Activated naive CD8-positive, alpha-beta T cell treated with anti-CD3 and anti-CD28 coated beads, Interleukin-2, amount 10 ng/mL, durations not matched to agents 7 days and 5 days (primary cell): ENCODE data around the gene PRKN. TPM values are rescaled to one million over a fixed set of nuclear protein-coding genes. Genes with fewer than 3 reads are reported as not detected.
"Not testable (repeated sequence)": the region's sequence is repeated elsewhere in the genome, so short reads cannot be mapped to it uniquely, and the experiment has no call there.

ENCODE experiments used
- ATAC-seq: fragments of 150-1000 bp; cut with Tn5 transposase; one replicate; pipeline ENCODE4 v1.10.0; 2021; ENCODE audit warnings: low read depth, moderate library complexity
- POLR2A ChIA-PET: fragments of 350-600 bp; sonication (Branson Sonifier 250); formaldehyde crosslinking; loops from one replicate; lab custom pipeline; 2021; ENCODE audit warnings: antibody characterized with exemption; lab: Charles Lee
- DNase-seq: peaks from one replicate; pipeline ENCODE4 v3.0.0; 2021
- H3K27ac Mint-ChIP-seq: one replicate; pipeline ENCODE4 v1.8.0; 2022; ENCODE audit warnings: mild to moderate bottlenecking, mixed read lengths
- H3K27me3 Mint-ChIP-seq: one replicate; pipeline ENCODE4 v1.8.0; 2022; ENCODE audit warnings: mild to moderate bottlenecking, moderate library complexity, mixed read lengths
- H3K36me3 Mint-ChIP-seq: one replicate; pipeline ENCODE4 v1.8.0; 2021; ENCODE audit warnings: mild to moderate bottlenecking, mixed read lengths
- H3K4me1 Mint-ChIP-seq: one replicate; pipeline ENCODE4 v1.8.0; 2021; ENCODE audit warnings: mixed read lengths
- H3K4me3 Mint-ChIP-seq: one replicate; pipeline ENCODE4 v1.8.0; 2022; ENCODE audit warnings: mild to moderate bottlenecking, moderate library complexity, mixed read lengths
- H3K9me3 Mint-ChIP-seq: one replicate; pipeline ENCODE4 v1.8.0; 2021; ENCODE audit warnings: mixed read lengths
- total RNA-seq, 2 experiments: library from RNA; stranded (reverse); gene quantifications; one replicate each; pipeline ENCODE4 v1.2.3, GENCODE V29; 2021

The PRKN gene
- total RNA-seq, 2 experiments from 2014 or later = 1.00 to 1.5 TPM

GRCh38 chr6:161880056-161880455 lies 847.5 kb downstream of the PRKN start:
- H3K27me3 Mint-ChIP-seq = no peaks in the 10 kb centered on the region
- no peaks in the 10 kb centered on the region for H3K4me1 Mint-ChIP-seq
- ATAC-seq = no peak
- no peaks in the 10 kb centered on the region for H3K9me3 Mint-ChIP-seq
- POLR2A ChIA-PET = no interaction called here
- H3K36me3 Mint-ChIP-seq = no peaks in the 10 kb centered on the region
- H3K27ac Mint-ChIP-seq = no peak overlapping the region
- no peak overlapping the region for H3K4me3 Mint-ChIP-seq
- no peak for DNase-seq

- Mint-ChIP-seq H3K4me3 (no peak overlapping the region), H3K27ac (no peak overlapping the region), H3K36me3 (no peaks in the 10 kb centered on the region), H3K9me3 (no peaks in the 10 kb centered on the region), H3K4me1 (no peaks in the 10 kb centered on the region), H3K27me3 (no peaks in the 10 kb centered on the region)
- no peak for DNase-seq
- ATAC-seq = no peak
- POLR2A ChIA-PET = no interaction called here
These were observed 851.3 kb downstream of the PRKN start for GRCh38 chr6:161876231-161876630.

GRCh38 chr6:161870236-161870901 lies 857.2 kb downstream of the PRKN start:
- Mint-ChIP-seq H3K36me3 (no peaks in the 10 kb centered on the region), H3K4me1 (no peaks in the 10 kb centered on the region), H3K27me3 (no peaks in the 10 kb centered on the region), H3K9me3 (no peaks in the 10 kb centered on the region), H3K4me3 (no peak overlapping the region), H3K27ac (no peak overlapping the region)
- ATAC-seq (no peak), DNase-seq (no peak)
- POLR2A ChIA-PET = no interaction called here

- no peak overlapping the region for H3K27ac Mint-ChIP-seq
- POLR2A ChIA-PET = no interaction called here
- H3K27me3 Mint-ChIP-seq = no peaks in the 10 kb centered on the region
- H3K9me3 Mint-ChIP-seq = no peaks in the 10 kb centered on the region
- no peak for ATAC-seq
- H3K4me1 Mint-ChIP-seq = no peaks in the 10 kb centered on the region
- no peak for DNase-seq
- no peaks in the 10 kb centered on the region for H3K36me3 Mint-ChIP-seq
- H3K4me3 Mint-ChIP-seq = no peak overlapping the region
These were observed 858.1 kb downstream of the PRKN start for GRCh38 chr6:161869491-161869890.

GRCh38 chr6:161866570-161866969 lies 861.0 kb downstream of the PRKN start:
- Mint-ChIP-seq H3K4me3 (no peak overlapping the region), H3K4me1 (peaks cover 4% of the 10 kb centered on the region), H3K27ac (no peak overlapping the region), H3K27me3 (no peaks in the 10 kb centered on the region), H3K36me3 (no peaks in the 10 kb centered on the region), H3K9me3 (peaks cover 4% of the 10 kb centered on the region)
- ATAC-seq (no peak), DNase-seq (no peak)
- POLR2A ChIA-PET = no interaction called here

GRCh38 chr6:161861061-161861460 lies 866.5 kb downstream of the PRKN start:
- DNase-seq, POLR2A ChIA-PET, ATAC-seq, H3K27ac Mint-ChIP-seq, H3K27me3 Mint-ChIP-seq, H3K4me3 Mint-ChIP-seq, H3K4me1 Mint-ChIP-seq, H3K36me3 Mint-ChIP-seq: not testable (repeated sequence)
- peaks cover 15% of the 10 kb centered on the region for H3K9me3 Mint-ChIP-seq

GRCh38 chr6:161853657-161854056 lies 873.9 kb downstream of the PRKN start:
- no peaks in the 10 kb centered on the region for H3K4me1 Mint-ChIP-seq
- H3K9me3 Mint-ChIP-seq = peaks cover 1% of the 10 kb centered on the region
- no peaks in the 10 kb centered on the region for H3K36me3 Mint-ChIP-seq
- H3K4me3 Mint-ChIP-seq = no peak overlapping the region
- ATAC-seq = no peak
- POLR2A ChIA-PET = no interaction called here
- no peak for DNase-seq
- no peaks in the 10 kb centered on the region for H3K27me3 Mint-ChIP-seq
- H3K27ac Mint-ChIP-seq = no peak overlapping the region

- ATAC-seq, DNase-seq, H3K4me3 Mint-ChIP-seq, H3K36me3 Mint-ChIP-seq, H3K9me3 Mint-ChIP-seq, H3K27me3 Mint-ChIP-seq, H3K27ac Mint-ChIP-seq, H3K4me1 Mint-ChIP-seq, POLR2A ChIA-PET: not testable (repeated sequence)
These were observed 876.1 kb downstream of the PRKN start for GRCh38 chr6:161851486-161851885.

GRCh38 chr6:161850562-161850961 lies 877.0 kb downstream of the PRKN start:
- DNase-seq = no peak
- Mint-ChIP-seq H3K27ac (no peak overlapping the region), H3K36me3 (no peaks in the 10 kb centered on the region), H3K4me1 (no peaks in the 10 kb centered on the region), H3K27me3 (no peaks in the 10 kb centered on the region), H3K9me3 (no peaks in the 10 kb centered on the region), H3K4me3 (no peak overlapping the region)
- POLR2A ChIA-PET = no interaction called here
- no peak for ATAC-seq

- ATAC-seq (no peak), DNase-seq (no peak)
- no peak overlapping the region for H3K4me3 Mint-ChIP-seq
- no peaks in the 10 kb centered on the region for H3K36me3 Mint-ChIP-seq
- H3K27me3 Mint-ChIP-seq = no peaks in the 10 kb centered on the region
- no peaks in the 10 kb centered on the region for H3K4me1 Mint-ChIP-seq
- POLR2A ChIA-PET = no interaction called here
- no peak overlapping the region for H3K27ac Mint-ChIP-seq
- H3K9me3 Mint-ChIP-seq = no peaks in the 10 kb centered on the region
These were observed 879.9 kb downstream of the PRKN start for GRCh38 chr6:161847628-161848027.

- H3K4me3 Mint-ChIP-seq = no peak overlapping the region
- no peaks in the 10 kb centered on the region for H3K27me3 Mint-ChIP-seq
- DNase-seq = no peak
- ATAC-seq = no peak
- H3K27ac Mint-ChIP-seq = no peak overlapping the region
- POLR2A ChIA-PET = no interaction called here
- no peaks in the 10 kb centered on the region for H3K9me3 Mint-ChIP-seq
- no peaks in the 10 kb centered on the region for H3K4me1 Mint-ChIP-seq
- H3K36me3 Mint-ChIP-seq = no peaks in the 10 kb centered on the region
These were observed 882.8 kb downstream of the PRKN start for GRCh38 chr6:161844804-161845203.

GRCh38 chr6:161843066-161843465 lies 884.5 kb downstream of the PRKN start:
- H3K27ac Mint-ChIP-seq = no peak overlapping the region
- H3K4me3 Mint-ChIP-seq = no peak overlapping the region
- DNase-seq = no peak
- H3K4me1 Mint-ChIP-seq = no peaks in the 10 kb centered on the region
- ATAC-seq = no peak
- POLR2A ChIA-PET = interaction anchor here (0.7 kb wide), 1 partner anchor 872 kb away, joined by 5 read pairs; no protein-coding TSS in a partner anchor
- H3K9me3 Mint-ChIP-seq = no peaks in the 10 kb centered on the region
- no peaks in the 10 kb centered on the region for H3K27me3 Mint-ChIP-seq
- H3K36me3 Mint-ChIP-seq = no peaks in the 10 kb centered on the region

GRCh38 chr6:161840380-161840779 lies 887.2 kb downstream of the PRKN start:
- H3K4me3 Mint-ChIP-seq = no peak overlapping the region
- ATAC-seq (no peak), DNase-seq (no peak)
- H3K27ac Mint-ChIP-seq = no peak overlapping the region
- H3K9me3 Mint-ChIP-seq = no peaks in the 10 kb centered on the region
- H3K4me1 Mint-ChIP-seq = no peaks in the 10 kb centered on the region
- POLR2A ChIA-PET = no interaction called here
- no peaks in the 10 kb centered on the region for H3K27me3 Mint-ChIP-seq
- no peaks in the 10 kb centered on the region for H3K36me3 Mint-ChIP-seq

GRCh38 chr6:161838306-161839035 lies 889.1 kb downstream of the PRKN start:
- ATAC-seq (no peak), DNase-seq (no peak)
- Mint-ChIP-seq H3K4me3 (no peak overlapping the region), H3K9me3 (no peaks in the 10 kb centered on the region), H3K27me3 (no peaks in the 10 kb centered on the region), H3K4me1 (no peaks in the 10 kb centered on the region), H3K27ac (no peak overlapping the region), H3K36me3 (no peaks in the 10 kb centered on the region)
- POLR2A ChIA-PET = no interaction called here
